GM21825 (cell line): ENCODE results near the gene MSMO1.

ENCODE experiments used
- ATAC-seq: cut with Tn5 transposase; IDR thresholded peaks from one replicate; pipeline ENCODE4 v1.9.1; 2021; ENCODE audit warnings: mild to moderate bottlenecking, moderate library complexity; ENCODE audit not compliant: unreplicated experiment

Gene MSMO1

DNA sequence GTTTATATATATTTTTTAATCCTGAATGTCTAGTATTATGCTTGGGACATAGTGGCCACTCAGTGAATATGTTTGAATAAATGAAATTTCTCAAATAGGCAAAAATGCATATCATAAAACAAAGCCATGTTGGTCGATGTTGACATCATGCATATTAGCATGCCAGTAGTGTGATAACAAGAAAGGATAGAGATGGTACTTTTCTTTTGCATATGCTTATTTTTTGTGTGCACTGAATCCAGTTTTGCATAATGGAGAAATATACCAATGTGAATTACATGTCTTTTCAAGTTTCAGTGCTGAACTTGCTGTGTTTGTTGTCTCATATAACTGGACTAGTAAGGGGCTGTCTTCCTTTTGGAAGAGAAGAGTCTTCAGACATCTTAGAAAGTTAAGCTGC, 58.9 kb downstream of the MSMO1 start:
- ATAC-seq: no peak

DNA sequence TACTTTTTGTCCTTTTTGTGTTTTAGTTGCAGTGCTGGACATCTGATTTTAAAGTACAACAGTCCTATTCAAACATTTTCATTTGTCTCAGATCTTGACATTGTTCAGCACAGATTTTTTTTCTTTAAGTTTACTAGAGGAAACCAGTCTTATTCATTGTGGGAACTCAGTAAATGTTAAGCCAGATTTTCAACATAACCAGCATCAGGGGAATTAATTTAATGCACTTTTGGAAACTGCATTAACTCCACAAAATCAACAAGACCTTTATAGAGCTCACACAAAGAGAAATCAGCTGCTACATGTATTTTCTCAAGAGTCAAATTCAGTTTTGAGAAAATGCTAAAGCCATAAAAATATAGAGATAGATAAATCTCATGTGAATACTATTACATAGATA, 61.3 kb downstream of the MSMO1 start:
- no peak for ATAC-seq
